GM12878 (cell line): ENCODE data around the gene TMPRSS2. TPM values are rescaled to one million over a fixed set of nuclear protein-coding genes. Genes with fewer than 3 reads are reported as not detected.

Experiments used
- ATAC-seq: fragments of 200-7000 bp; cut with Tn5 transposase; 3 replicates; pipeline ENCODE4 v1.9.1; 2020; ENCODE audit warnings: mild to moderate bottlenecking, moderate library complexity
- BruUV-seq: library from RNA; stranded (reverse); fragments of 400-500 nt; replicated peaks from 2 replicates; lab custom pipeline; 2021; lab: Mats Ljungman, UMichigan
- CTCF ChIA-PET: fragments of 300-600 bp; sonication (Branson Sonifier 250); formaldehyde crosslinking; extraction: SDS; loops from one replicate; lab custom pipeline; 2021; ENCODE audit warnings: inconsistent platforms; lab: Yijun Ruan, JAX
- POLR2A ChIA-PET: fragments of 350-600 bp; formaldehyde crosslinking; extraction: SDS; loops from one replicate; lab custom pipeline; 2021; ENCODE audit warnings: inconsistent platforms; lab: Charles Lee
- RAD21 ChIA-PET: fragments of 300-600 bp; sonication (Branson Sonifier 250); formaldehyde crosslinking; loops from one replicate; lab custom pipeline; 2023; ENCODE audit warnings: antibody characterized with exemption; ENCODE audit not compliant: unreplicated experiment; lab: Charles Lee
- SMC1A ChIA-PET: fragments of 300-600 bp; sonication (Branson Sonifier 250); formaldehyde crosslinking; loops from one replicate; lab custom pipeline; 2023; ENCODE audit not compliant: unreplicated experiment, uncharacterized antibody; lab: Charles Lee
- DNase-seq: peaks from one replicate; pipeline ENCODE4 v3.0.0-alpha.2; 2011; ENCODE audit warnings: low read depth, low spot score
- FAIRE-seq: peaks from 3 replicates; lab custom pipeline; 2011; peaks lifted over from hg19 to GRCh38; lab: Jason Lieb, UNC
- H2AFZ ChIP-seq: 2 replicates; pipeline ENCODE4 v1.6.0; 2011; ENCODE audit warnings: low read depth, low read length, control low read depth; ENCODE audit not compliant: control insufficient read depth
- H3K27ac ChIP-seq: 2 replicates; pipeline ENCODE4 v1.5.1; 2011; ENCODE audit warnings: control low read depth; ENCODE audit not compliant: control insufficient read depth, insufficient read depth
- H3K27me3 ChIP-seq, 2 experiments: replicated peaks in 1 of 2; 2 replicates each; pipeline versions ENCODE4 v1.6.0 to v1.6.1; 2011; ENCODE audit warnings: low read length in 1 of 2; ENCODE audit not compliant: control insufficient read depth in 2 of 2, insufficient read depth in 2 of 2
- H3K36me3 ChIP-seq, 2 experiments: 2 replicates each; pipeline ENCODE4 v1.5.1; 2011; ENCODE audit warnings: low read length in 1 of 2; ENCODE audit not compliant: control insufficient read depth in 2 of 2, insufficient read depth in 2 of 2
- H3K4me1 ChIP-seq: 2 replicates; pipeline ENCODE4 v1.6.1; 2011; ENCODE audit warnings: mild to moderate bottlenecking, low read length, moderate library complexity, mixed read lengths; ENCODE audit not compliant: control insufficient read depth, insufficient read depth
- H3K4me2 ChIP-seq: 2 replicates; pipeline ENCODE4 v1.6.0; 2011; ENCODE audit warnings: control low read depth; ENCODE audit not compliant: control insufficient read depth, insufficient read depth
- H3K4me3 ChIP-seq: fragments of 200-600 bp; sonication (generic); 2 replicates; pipeline ENCODE4 v1.5.1; 2016
- H3K79me2 ChIP-seq: 2 replicates; pipeline ENCODE4 v1.6.0; 2011; ENCODE audit warnings: low read length; ENCODE audit not compliant: control insufficient read depth, insufficient read depth
- H3K9ac ChIP-seq: 2 replicates; pipeline ENCODE4 v1.8.0; 2011; ENCODE audit warnings: low read length, control low read depth, mixed read lengths; ENCODE audit not compliant: control insufficient read depth, insufficient read depth
- H3K9me3 ChIP-seq: replicated peaks from 3 replicates; pipeline ENCODE4 v1.5.1; 2011; ENCODE audit warnings: mild to moderate bottlenecking, low read length; ENCODE audit not compliant: control insufficient read depth, insufficient read depth
- H4K20me1 ChIP-seq: 2 replicates; pipeline ENCODE4 v1.6.0; 2011; ENCODE audit not compliant: control insufficient read depth, insufficient read depth
- BCL3 ChIP-seq: IDR thresholded peaks from 2 replicates; pipeline ENCODE4 v1.6.1; 2011; ENCODE audit warnings: borderline replicate concordance, low read depth, mild to moderate bottlenecking, moderate library complexity, low read length; ENCODE audit not compliant: insufficient read depth, poor library complexity, severe bottlenecking
- CBX3 ChIP-seq: fragments of 200-600 bp; sonication (generic); IDR thresholded peaks from 2 replicates; pipeline ENCODE4 v1.6.1; 2016; ENCODE audit warnings: low read depth, borderline replicate concordance
- CHD1 ChIP-seq: IDR thresholded peaks from 2 replicates; pipeline ENCODE4 v1.6.1; 2012; ENCODE audit warnings: low read depth, low read length, improper control_type of control experiment
- POLR2A ChIP-seq: IDR thresholded peaks from 2 replicates; pipeline ENCODE4 v1.6.1; 2011; ENCODE audit warnings: low read depth, mild to moderate bottlenecking, low read length
- POLR2AphosphoS5 ChIP-seq: IDR thresholded peaks from 2 replicates; pipeline ENCODE4 v1.6.1; 2011; ENCODE audit warnings: mild to moderate bottlenecking, low read length, inconsistent platforms
- RB1 ChIP-seq: fragments of 450-650 bp; formaldehyde crosslinking; IDR thresholded peaks from 2 replicates; pipeline ENCODE4 v1.6.1; 2017; ENCODE audit warnings: mild to moderate bottlenecking, borderline replicate concordance
- STAT1 ChIP-seq: fragments of 450-650 bp; conservative IDR thresholded peaks from 2 replicates; pipeline ENCODE4 v1.6.1; 2014; ENCODE audit warnings: antibody characterized with exemption, mild to moderate bottlenecking
- WGBS: methylation state at CpG from one replicate; pipeline ENCODE4 v1.1.6; 2016; ENCODE audit warnings: low lambda C conversion rate; ENCODE audit not compliant: insufficient replicate concordance, insufficient coverage; ENCODE audit errors: missing lambda C conversion rate; 5-methylcytosine and 5-hydroxymethylcytosine counted together
- in situ Hi-C: fragments of 300-500 bp; cut with MboI; formaldehyde crosslinking; loops from 9 replicates; pipeline ENCODE4 v1.14.3; 2018; ENCODE audit warnings: mixed read lengths
- intact Hi-C: fragments of 100-400 bp; cut with micrococcal nuclease; formaldehyde crosslinking; loops from one replicate; pipeline ENCODE4 v1.14.2; 2022; ENCODE audit not compliant: unreplicated experiment
- polyA plus RNA-seq, 11 experiments: library from polyadenylated mRNA; depleted of rRNA in 4 of 11; unstranded in 6 of 11; stranded (reverse) in 5 of 11; fragments of >200 nt; fragmentation: Nextera tagmentation in 4 of 11; fragmentation: Illumina TruSeq in 1 of 11; extraction: Ambion mirVana in 4 of 11; extraction: Trizol in 1 of 11; gene quantifications; 1 replicate in 1 of 11; 2 replicates in 10 of 11; pipeline versions ENCODE4 v1.2.1 to v1.2.3, GENCODE V29; 2011 to 2016; ENCODE audit warnings: inconsistent platforms in 2 of 11, missing spikeins in 2 of 11, low read depth in 1 of 11
- total RNA-seq, 4 experiments: library from RNA; depleted of rRNA in 3 of 4; stranded (reverse); fragments of >200 nt in 3 of 4; fragmentation: Illumina TruSeq in 1 of 4; extraction: Trizol in 1 of 4; gene quantifications; 2 replicates each; pipeline versions ENCODE4 v1.2.1 to v1.2.3, GENCODE V29; 2013 to 2021

The TMPRSS2 gene
- total and polyA plus RNA-seq, 10 of the 15 experiments (the other 5 are each of a cell fraction or from before 2014, with no cell fraction given) = 0.19 to 0.26 TPM; not detected in 8

GRCh38 chr21:41441546-41441945 lies 66.4 kb downstream of the TMPRSS2 start:
- WGBS = 99% methylated on average over 13 of the region's 14 CpGs
- Histone ChIP-seq H3K79me2 (peaks cover 4% of the 10 kb centered on the region), H3K27ac (no peak overlapping the region), H3K9ac (no peak overlapping the region), H3K36me3 (peaks cover 40 to 91% of the 10 kb centered on the region in 2 experiments), H2AFZ (no peak overlapping the region), H3K27me3 (no peaks in the 10 kb centered on the region), H3K4me3 (no peak overlapping the region), H4K20me1 (peaks cover 21% of the 10 kb centered on the region), H3K9me3 (no peaks in the 10 kb centered on the region), H3K4me2 (no peak overlapping the region), H3K4me1 (no peaks in the 10 kb centered on the region; the same call in 1 of the 2 replicates)
- no TSS peak for BruUV-seq
- FAIRE-seq (peak; percentile 27), ATAC-seq (no peak), DNase-seq (no peak)
- ChIA-PET SMC1A (no interaction called here), RAD21 (no interaction called here), POLR2A (no interaction called here), CTCF (no interaction called here)
- TF ChIP-seq BCL3 = no peak
- TF ChIP-seq CBX3 = no peak
- TF ChIP-seq CHD1 = no peak
- no peak for TF ChIP-seq RB1
- peak; percentile 61 for TF ChIP-seq POLR2AphosphoS5
- in situ Hi-C loops (no loop called here), intact Hi-C loops (no loop called here)

- H3K27me3 ChIP-seq = no peaks in the 10 kb centered on the region
Observed at GRCh38 chr21:41439248-41439647, 68.7 kb downstream of the TMPRSS2 start.

More at GRCh38 chr21:41439248-41439647, 68.7 kb downstream of the TMPRSS2 start:
- FAIRE-seq = peak; percentile 38
- POLR2A ChIA-PET = interaction anchor here (0.8 kb wide), 1 partner anchor 69 kb away, joined by 3 read pairs; no protein-coding TSS in a partner anchor
- Histone ChIP-seq H3K4me2 (no peak overlapping the region), H2AFZ (no peak overlapping the region), H3K36me3 (peaks cover 40 to 85% of the 10 kb centered on the region in 2 experiments), H3K79me2 (peaks cover 11% of the 10 kb centered on the region), H3K27ac (no peak overlapping the region), H3K9me3 (no peaks in the 10 kb centered on the region; the same call in none of the 3 replicates), H3K4me1 (no peaks in the 10 kb centered on the region; the same call in 1 of the 2 replicates), H4K20me1 (peaks cover 25% of the 10 kb centered on the region), H3K4me3 (no peak overlapping the region), H3K9ac (no peak overlapping the region)
- no peak for DNase-seq
- ATAC-seq = no peak
- RAD21 ChIA-PET = interaction anchor here (0.8 kb wide), 1 partner anchor 10 kb away, joined by 4 read pairs; no protein-coding TSS in a partner anchor
- CTCF ChIA-PET = interaction anchor here (0.9 to 1.6 kb wide), 4 partner anchors 11 to 70 kb away, joined by 3 to 4 read pairs (median 3); no protein-coding TSS in a partner anchor
- intact Hi-C loops (no loop called here), in situ Hi-C loops (no loop called here)
- BruUV-seq = no TSS peak
- 0 out of 2 replicates have a peak, but pooled peaks have one; percentile 24 for TF ChIP-seq POLR2A
- no peak for TF ChIP-seq STAT1
- WGBS = 81% methylated on average over 4 of the region's 4 CpGs
- SMC1A ChIA-PET = interaction anchor here (1.0 to 2.0 kb wide), 6 partner anchors 9 to 156 kb away, joined by 3 to 5 read pairs (median 4); partner anchors contain the start of gene MX1
